HL-60/S4 treated with retinoic acid at 250 ng/mL for 4 days and 3 days (cell line): ENCODE results near the gene SLC25A26.
"Not testable (repeated sequence)": the region's sequence is repeated elsewhere in the genome, so short reads cannot be mapped to it uniquely, and the experiment has no call there.

Experiments used
- in situ Hi-C: fragments of 300-500 bp; cut with MboI; formaldehyde crosslinking; loops from 2 replicates; pipeline ENCODE4 v1.7.0; 2022; ENCODE audit warnings: low sequenced_read_pairs

SLC25A26 gene

GRCh38 chr3:66404903-66405700, 184.3 kb downstream of the SLC25A26 start:
- in situ Hi-C loops, result no loop called here

- in situ Hi-C loops, result no loop called here
Measured at GRCh38 chr3:66405701-66406091, 184.9 kb downstream of the SLC25A26 start.

GRCh38 chr3:66406163-66406562, 185.4 kb downstream of the SLC25A26 start:
- in situ Hi-C loops, result no loop called here

GRCh38 chr3:66406831-66407610, 186.2 kb downstream of the SLC25A26 start:
- in situ Hi-C loops, result no loop called here

- in situ Hi-C loops, result no loop called here
Measured at GRCh38 chr3:66407611-66408218, 186.9 kb downstream of the SLC25A26 start.

- in situ Hi-C loops, result no loop called here
Measured at GRCh38 chr3:66409771-66410754, 189.3 kb downstream of the SLC25A26 start.

GRCh38 chr3:66410976-66411375, 190.2 kb downstream of the SLC25A26 start:
- in situ Hi-C loops, result no loop called here

GRCh38 chr3:66411474-66411873, 190.7 kb downstream of the SLC25A26 start:
- in situ Hi-C loops, result no loop called here

- in situ Hi-C loops, result no loop called here
Measured at GRCh38 chr3:66411961-66412887, 191.4 kb downstream of the SLC25A26 start.

- in situ Hi-C loops, result no loop called here
Measured at GRCh38 chr3:66413151-66413751, 192.4 kb downstream of the SLC25A26 start.

GRCh38 chr3:66414846-66415245, 194.0 kb downstream of the SLC25A26 start:
- in situ Hi-C loops, result no loop called here

GRCh38 chr3:66415867-66416428, 195.1 kb downstream of the SLC25A26 start:
- in situ Hi-C loops, result no loop called here

GRCh38 chr3:66416556-66417304, 195.9 kb downstream of the SLC25A26 start:
- in situ Hi-C loops, result no loop called here

- in situ Hi-C loops, result no loop called here
Measured at GRCh38 chr3:66418475-66418931, 197.7 kb downstream of the SLC25A26 start.

- in situ Hi-C loops, result no loop called here
Measured at GRCh38 chr3:66419036-66419435, 198.2 kb downstream of the SLC25A26 start.

- in situ Hi-C loops, result not testable (repeated sequence)
Measured at GRCh38 chr3:66421144-66421543, 200.3 kb downstream of the SLC25A26 start.

- in situ Hi-C loops, result not testable (repeated sequence)
Measured at GRCh38 chr3:66421893-66422292, 201.1 kb downstream of the SLC25A26 start.

GRCh38 chr3:66423791-66424190, 203.0 kb downstream of the SLC25A26 start:
- in situ Hi-C loops, result no loop called here
